T-helper 1 cell treated with Interleukin-12 subunit alpha and Interleukin-12 subunit beta and Interleukin-4 antibody, amounts not matched to agents 30 μg/mL and 1 μg/mL, for 36 hours (primary cell): Measurements from ENCODE around the gene GNAO1.
"Not testable (repeated sequence)": the region's sequence is repeated elsewhere in the genome, so short reads cannot be mapped to it uniquely, and the experiment has no call there.

Source experiments
- H3K27ac Mint-ChIP-seq: one replicate; pipeline ENCODE4 v1.8.0; 2021; ENCODE audit warnings: mild to moderate bottlenecking, mixed read lengths
- H3K27me3 Mint-ChIP-seq: one replicate; pipeline ENCODE4 v1.8.0; 2021; ENCODE audit warnings: low read depth, mixed read lengths
- H3K36me3 Mint-ChIP-seq: one replicate; pipeline ENCODE4 v1.8.0; 2021; ENCODE audit warnings: low read depth, mixed read lengths
- H3K4me1 Mint-ChIP-seq: one replicate; pipeline ENCODE4 v1.8.0; 2021; ENCODE audit warnings: low read depth, mixed read lengths
- H3K4me3 Mint-ChIP-seq: one replicate; pipeline ENCODE4 v1.8.0; 2021; ENCODE audit warnings: mild to moderate bottlenecking, moderate library complexity, mixed read lengths
- H3K9me3 Mint-ChIP-seq: one replicate; pipeline ENCODE4 v1.8.0; 2021; ENCODE audit warnings: mixed read lengths

GNAO1 gene

DNA sequence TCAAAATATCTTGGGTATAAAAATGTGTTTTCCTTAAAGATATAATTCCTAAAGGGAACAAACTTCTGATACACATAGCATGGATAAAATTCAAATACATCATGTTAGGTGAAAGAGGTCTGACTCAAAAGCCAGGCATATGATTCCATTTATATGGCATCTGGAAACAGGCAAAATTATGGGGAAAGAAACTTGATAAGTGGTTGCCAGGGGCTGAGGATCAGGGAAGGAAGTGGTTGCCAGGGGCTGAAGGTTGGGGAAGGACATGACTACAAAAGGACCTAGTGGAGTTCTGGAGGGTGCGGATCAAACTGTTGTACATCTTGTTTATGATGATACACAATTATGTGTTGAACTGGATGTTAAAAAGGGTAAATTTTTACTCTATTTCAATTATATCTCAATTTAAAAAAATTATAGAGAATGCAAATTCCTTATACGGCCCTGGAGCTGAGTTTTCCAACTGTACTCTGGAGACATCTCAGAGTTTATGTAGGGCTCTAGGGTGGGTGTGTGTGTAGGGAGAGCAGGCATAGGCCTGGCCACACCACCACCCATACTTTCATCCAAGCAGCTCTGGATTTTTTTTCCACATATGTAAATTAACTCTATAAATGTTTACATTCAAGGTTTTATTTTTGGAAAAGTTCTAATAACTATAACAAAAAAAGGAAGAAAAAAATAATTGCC, 179.0 kb downstream of the GNAO1 start:
- Mint-ChIP-seq H3K27ac (no peak overlapping the region), H3K36me3 (peaks cover 12% of the 10 kb centered on the region), H3K27me3 (no peaks in the 10 kb centered on the region)

GRCh38 chr16:56370875-56371659, 179.8 kb downstream of the GNAO1 start:
- H3K9me3 Mint-ChIP-seq = no peaks in the 10 kb centered on the region
- no peaks in the 10 kb centered on the region for H3K27me3 Mint-ChIP-seq
- H3K36me3 Mint-ChIP-seq = peaks cover 12% of the 10 kb centered on the region
- peaks cover 10% of the 10 kb centered on the region for H3K4me1 Mint-ChIP-seq
- H3K4me3 Mint-ChIP-seq = no peak overlapping the region
- no peak overlapping the region for H3K27ac Mint-ChIP-seq

More for the DNA sequence above, 179.0 kb downstream of the GNAO1 start:
- H3K4me1 Mint-ChIP-seq = peaks cover 10% of the 10 kb centered on the region
- no peak overlapping the region for H3K4me3 Mint-ChIP-seq
- no peaks in the 10 kb centered on the region for H3K9me3 Mint-ChIP-seq

DNA sequence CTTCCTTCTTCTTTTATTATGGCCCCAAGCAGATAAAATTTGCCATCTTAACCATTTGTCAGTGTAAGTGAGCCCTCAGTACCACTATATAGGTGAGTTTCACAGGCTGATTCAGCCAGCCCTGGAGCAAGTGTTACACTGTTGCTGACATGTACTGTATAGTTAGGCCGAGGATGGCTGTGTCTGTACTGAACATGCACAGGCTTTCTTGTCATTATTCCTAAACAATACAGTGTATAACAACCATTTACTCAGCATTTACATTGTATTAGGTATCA, 180.3 kb downstream of the GNAO1 start:
- Mint-ChIP-seq H3K9me3 (no peaks in the 10 kb centered on the region), H3K27me3 (no peaks in the 10 kb centered on the region), H3K4me3 (no peak overlapping the region), H3K36me3 (peaks cover 12% of the 10 kb centered on the region), H3K4me1 (peaks cover 12% of the 10 kb centered on the region), H3K27ac (no peak overlapping the region)

DNA sequence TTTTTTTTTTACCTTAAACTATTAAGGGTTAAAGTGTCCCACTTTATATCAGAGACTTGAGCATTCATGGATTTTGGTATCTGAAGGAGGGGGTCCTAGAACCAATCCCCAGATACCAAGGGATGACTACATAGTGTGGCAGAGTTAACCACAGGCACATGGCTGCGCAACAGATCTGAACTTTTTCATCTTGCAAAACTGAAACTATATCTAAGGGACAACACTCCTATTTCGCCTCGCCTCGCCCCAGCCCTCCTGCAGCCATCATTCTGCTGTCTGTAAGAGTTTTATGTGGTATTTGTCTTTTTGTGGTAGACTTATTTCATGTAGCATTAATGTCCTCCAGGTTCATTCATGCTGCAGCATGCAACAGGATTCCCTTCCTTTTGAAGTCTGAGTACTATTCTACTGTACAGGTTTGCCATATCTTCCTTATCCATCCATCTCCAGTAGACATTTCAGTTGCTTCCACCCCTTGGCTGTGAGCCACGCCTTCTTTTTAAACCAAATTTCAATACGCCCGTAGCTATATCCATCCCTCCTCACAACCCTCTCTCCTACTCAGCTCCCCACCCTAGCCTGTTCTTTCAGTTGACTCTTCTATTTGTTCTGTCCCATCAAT, 180.8 kb downstream of the GNAO1 start:
- Mint-ChIP-seq H3K9me3 (no peaks in the 10 kb centered on the region), H3K36me3 (peaks cover 12% of the 10 kb centered on the region), H3K27ac (peak overlapping the region; percentile 60), H3K4me3 (peak overlapping the region; percentile 33), H3K4me1 (peaks cover 12% of the 10 kb centered on the region), H3K27me3 (no peaks in the 10 kb centered on the region)

DNA sequence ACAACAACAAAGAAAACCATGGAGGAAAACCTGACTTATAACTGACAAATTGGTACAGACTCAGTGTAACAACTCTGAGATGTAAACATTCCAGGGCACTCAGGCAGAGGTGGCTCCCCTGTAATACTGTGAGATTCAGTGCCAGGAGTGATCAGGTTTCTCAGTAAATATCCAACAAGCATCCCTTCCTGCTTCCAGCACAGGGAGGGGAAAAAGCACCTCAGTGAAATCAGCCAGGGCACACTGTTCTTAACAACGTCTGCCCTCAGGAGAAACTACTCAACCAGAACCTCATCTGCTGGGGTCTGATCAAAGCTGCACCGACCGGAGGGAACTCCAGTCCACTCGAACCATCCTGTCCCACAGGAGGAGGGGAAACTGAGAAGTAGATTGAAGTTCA, 181.7 kb downstream of the GNAO1 start:
- Mint-ChIP-seq H3K27ac (no peak overlapping the region), H3K36me3 (peaks cover 19% of the 10 kb centered on the region), H3K9me3 (no peaks in the 10 kb centered on the region), H3K4me1 (peaks cover 12% of the 10 kb centered on the region), H3K27me3 (no peaks in the 10 kb centered on the region), H3K4me3 (no peak overlapping the region)

DNA sequence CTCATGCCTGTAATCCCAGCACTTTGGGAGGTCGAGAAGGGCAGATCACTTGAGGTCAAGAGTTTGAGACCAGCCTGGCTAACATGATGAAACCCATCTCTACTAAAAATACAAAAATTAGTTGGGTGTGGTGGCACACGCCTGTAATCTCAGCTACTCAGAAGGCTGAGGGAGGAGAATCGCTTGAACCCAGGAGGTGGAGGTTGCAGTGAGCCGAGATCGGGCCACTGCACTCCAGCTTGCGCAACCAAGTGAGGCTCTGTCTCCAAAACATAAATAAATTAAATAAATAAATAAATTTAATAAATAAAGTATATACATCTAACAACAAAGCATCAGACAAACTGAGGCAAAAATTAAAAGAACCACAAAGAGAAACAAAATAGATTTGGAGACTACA, 184.5 kb downstream of the GNAO1 start:
- Mint-ChIP-seq H3K4me1 (peaks cover 12% of the 10 kb centered on the region), H3K9me3 (peaks cover 16% of the 10 kb centered on the region), H3K36me3 (peaks cover 34% of the 10 kb centered on the region)
- not testable (repeated sequence) for H3K4me3 Mint-ChIP-seq, H3K27me3 Mint-ChIP-seq, H3K27ac Mint-ChIP-seq

DNA sequence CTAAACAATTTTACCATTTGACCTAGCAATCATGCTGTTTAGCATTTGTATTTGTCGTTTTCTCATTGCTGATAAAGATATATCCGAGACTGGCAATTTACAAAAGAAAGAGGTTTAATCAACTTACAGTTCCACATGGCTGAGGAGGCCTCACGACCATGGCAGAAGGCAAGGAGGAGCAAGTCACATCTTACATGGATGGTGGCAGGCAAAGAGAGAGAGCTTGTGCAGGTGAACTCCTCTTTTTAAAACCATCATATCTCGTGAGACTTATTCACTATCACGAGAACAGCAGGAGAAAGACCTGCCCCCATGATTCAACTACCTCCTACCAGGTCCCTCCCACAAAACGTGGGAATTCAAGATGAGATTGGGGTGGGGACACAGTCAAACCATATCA, 187.8 kb downstream of the GNAO1 start:
- peaks cover 38% of the 10 kb centered on the region for H3K9me3 Mint-ChIP-seq
- H3K4me1 Mint-ChIP-seq, H3K27ac Mint-ChIP-seq, H3K4me3 Mint-ChIP-seq, H3K27me3 Mint-ChIP-seq: not testable (repeated sequence)
- peaks cover 59% of the 10 kb centered on the region for H3K36me3 Mint-ChIP-seq

DNA sequence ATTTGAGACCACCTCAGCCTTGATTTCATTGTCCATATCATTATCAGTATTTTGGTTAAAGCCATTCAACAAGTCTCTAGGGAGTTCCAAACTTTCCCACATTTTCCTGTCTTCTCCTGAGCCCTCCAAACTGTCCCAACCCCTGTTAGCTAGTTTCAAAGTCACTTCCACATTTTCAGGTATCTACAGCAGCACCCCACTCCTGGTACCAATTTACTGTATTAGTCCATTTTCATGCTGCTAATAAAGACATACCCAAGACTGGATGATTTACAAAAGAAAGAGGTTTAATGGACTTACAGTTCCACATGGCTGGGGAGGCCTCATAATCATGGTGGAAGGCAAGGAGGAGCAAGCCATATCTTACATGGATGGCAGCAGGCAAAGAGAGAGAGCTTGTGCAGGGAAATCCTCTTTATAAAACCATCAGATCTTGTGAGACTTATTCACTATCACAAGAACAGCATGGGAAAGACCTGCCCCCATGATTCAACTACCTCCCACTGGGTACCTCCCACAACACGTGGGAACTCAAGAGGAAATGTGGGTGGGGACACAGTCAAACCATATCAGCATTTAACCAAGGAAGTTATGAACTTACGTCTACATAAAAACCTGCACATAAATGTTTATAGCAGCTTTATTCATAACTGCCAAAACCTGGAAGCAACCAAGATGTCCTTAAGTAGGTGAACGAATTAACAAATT, 189.6 kb downstream of the GNAO1 start:
- H3K27ac Mint-ChIP-seq, H3K4me1 Mint-ChIP-seq, H3K27me3 Mint-ChIP-seq, H3K4me3 Mint-ChIP-seq: not testable (repeated sequence)
- H3K9me3 Mint-ChIP-seq = peaks cover 38% of the 10 kb centered on the region
- peaks cover 68% of the 10 kb centered on the region for H3K36me3 Mint-ChIP-seq

- H3K27me3 Mint-ChIP-seq = no peaks in the 10 kb centered on the region
- H3K9me3 Mint-ChIP-seq = peaks cover 38% of the 10 kb centered on the region
- H3K4me1 Mint-ChIP-seq = no peaks in the 10 kb centered on the region
- H3K27ac Mint-ChIP-seq = no peak overlapping the region
- peaks cover 66% of the 10 kb centered on the region for H3K36me3 Mint-ChIP-seq
- H3K4me3 Mint-ChIP-seq = no peak overlapping the region
These were observed 191.2 kb downstream of the GNAO1 start for GRCh38 chr16:56382459-56382858.

DNA sequence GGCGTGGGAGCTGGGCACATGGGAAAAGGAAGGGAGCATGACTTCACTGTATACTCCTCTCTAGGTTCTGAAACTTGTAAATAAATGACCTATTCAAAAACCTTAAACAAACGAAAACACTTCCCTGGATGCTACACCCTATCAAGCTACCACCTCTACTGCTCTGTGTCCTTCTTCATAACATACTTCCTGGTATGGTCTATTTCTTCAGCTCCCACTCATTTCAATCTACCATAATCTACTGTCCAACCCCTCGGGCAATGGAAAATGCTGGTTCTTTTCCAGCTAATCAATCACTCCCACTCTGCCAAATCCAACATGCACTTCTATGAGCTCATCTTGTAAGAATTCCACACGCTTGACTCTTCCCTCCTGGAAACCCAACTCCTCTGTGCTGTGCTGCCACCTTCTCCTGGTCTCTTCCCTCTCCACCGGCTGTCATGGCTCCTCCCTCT, 191.6 kb downstream of the GNAO1 start:
- Mint-ChIP-seq H3K4me1 (no peaks in the 10 kb centered on the region), H3K9me3 (peaks cover 38% of the 10 kb centered on the region), H3K27ac (no peak overlapping the region), H3K27me3 (no peaks in the 10 kb centered on the region), H3K4me3 (no peak overlapping the region), H3K36me3 (peaks cover 64% of the 10 kb centered on the region)

GRCh38 chr16:56384074-56384721, 192.9 kb downstream of the GNAO1 start:
- H3K4me1 Mint-ChIP-seq = no peaks in the 10 kb centered on the region
- H3K27me3 Mint-ChIP-seq = no peaks in the 10 kb centered on the region
- peaks cover 29% of the 10 kb centered on the region for H3K9me3 Mint-ChIP-seq
- no peak overlapping the region for H3K27ac Mint-ChIP-seq
- peaks cover 54% of the 10 kb centered on the region for H3K36me3 Mint-ChIP-seq
- H3K4me3 Mint-ChIP-seq = no peak overlapping the region

DNA sequence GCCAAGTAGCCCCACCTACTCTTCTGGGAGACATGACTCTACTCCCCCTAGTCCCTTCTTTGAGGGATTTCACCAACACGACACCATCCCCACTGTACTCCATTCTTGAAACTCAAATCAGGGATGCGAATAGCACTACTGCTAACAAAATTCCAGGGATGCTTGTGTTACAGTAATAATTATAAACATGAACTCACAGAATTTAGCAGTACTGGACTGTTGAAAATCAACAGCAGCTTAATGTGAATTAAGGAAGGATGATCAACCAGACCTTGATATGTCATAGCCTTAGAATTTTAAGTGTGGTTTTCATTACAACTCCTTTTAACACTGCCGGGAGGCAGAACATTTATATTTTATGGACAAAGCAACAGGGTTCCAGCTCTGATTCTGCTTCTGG, 196.1 kb downstream of the GNAO1 start:
- Mint-ChIP-seq H3K36me3 (peaks cover 41% of the 10 kb centered on the region), H3K9me3 (peaks cover 9% of the 10 kb centered on the region), H3K4me1 (no peaks in the 10 kb centered on the region), H3K27me3 (no peaks in the 10 kb centered on the region), H3K4me3 (no peak overlapping the region), H3K27ac (no peak overlapping the region)

DNA sequence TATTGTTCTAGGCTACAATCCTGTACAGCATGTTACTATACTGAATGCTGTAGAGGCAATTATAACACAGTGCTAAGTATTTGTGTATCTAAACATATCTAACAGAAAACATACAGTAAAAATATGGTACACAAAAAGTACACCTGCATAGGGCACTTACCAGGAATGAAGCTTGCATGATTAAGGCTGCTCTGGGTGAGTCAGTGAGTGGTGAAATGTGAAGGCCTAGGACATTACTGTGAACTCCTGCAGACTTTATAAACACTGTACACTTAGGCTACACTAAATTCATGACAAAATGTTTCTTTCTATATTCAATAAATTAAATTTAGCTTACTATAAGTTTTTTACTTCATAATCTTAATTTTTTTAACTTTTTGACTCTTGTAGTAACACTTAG, 196.9 kb downstream of the GNAO1 start:
- H3K36me3 Mint-ChIP-seq = peaks cover 39% of the 10 kb centered on the region
- H3K9me3 Mint-ChIP-seq = peaks cover 5% of the 10 kb centered on the region
- no peaks in the 10 kb centered on the region for H3K4me1 Mint-ChIP-seq
- H3K27me3 Mint-ChIP-seq = no peaks in the 10 kb centered on the region
- no peak overlapping the region for H3K27ac Mint-ChIP-seq
- H3K4me3 Mint-ChIP-seq = no peak overlapping the region

DNA sequence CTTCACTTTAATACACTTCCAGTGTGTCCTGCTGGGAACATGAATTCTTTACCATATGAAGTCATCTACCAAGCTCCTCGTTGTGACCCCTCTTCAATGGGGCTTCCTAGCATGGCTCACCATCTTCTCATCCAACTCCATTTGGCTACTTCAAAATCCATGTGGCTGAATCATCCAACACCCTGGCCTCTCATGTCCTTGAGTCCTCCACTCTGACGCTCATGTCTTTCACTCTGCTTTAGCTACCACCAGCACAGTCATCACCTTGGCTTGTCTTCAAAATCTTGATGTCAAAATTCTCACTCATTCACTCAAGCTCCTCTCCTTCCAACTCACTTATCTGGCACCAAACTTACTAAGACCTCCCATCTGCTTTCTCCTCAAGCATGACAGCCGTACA, 198.3 kb downstream of the GNAO1 start:
- Mint-ChIP-seq H3K9me3 (no peaks in the 10 kb centered on the region), H3K36me3 (peaks cover 33% of the 10 kb centered on the region)

More for the DNA sequence above, 198.3 kb downstream of the GNAO1 start:
- H3K4me1 Mint-ChIP-seq = no peaks in the 10 kb centered on the region
- H3K27ac Mint-ChIP-seq = no peak overlapping the region
- no peaks in the 10 kb centered on the region for H3K27me3 Mint-ChIP-seq
- H3K4me3 Mint-ChIP-seq = no peak overlapping the region
